Sciatic nerve (tissue), 2 donors: ENCODE measurements around the gene CRYBA2. TPM values are rescaled to one million over a fixed set of nuclear protein-coding genes. Genes with fewer than 3 reads are reported as not detected.

Experiments used
- ATAC-seq: fragments of 200-7000 bp; cut with Tn5 transposase; one replicate; pipeline ENCODE4 v1.9.1; 2020; ENCODE audit warnings: mild to moderate bottlenecking, moderate library complexity
- DNase-seq: peaks from one replicate; pipeline ENCODE4 v3.0.0-alpha.2; 2020; ENCODE audit warnings: low spot score
- intact Hi-C: fragments of 100-400 bp; cut with DNase I; formaldehyde crosslinking; loops from one replicate; pipeline ENCODE4 v1.14.2; 2022
- total RNA-seq: library from RNA; stranded (reverse); fragmentation: NEBNext Ultra II Directional; extraction: Animal tissue kit (Norgen Biotek cat#: 25700); gene quantifications from one replicate; pipeline ENCODE4 v1.2.1, GENCODE V29; 2021
- donor health status: DM: no; HTN: no; CAD: no.
- donor health status: DM: no; HTN: no; CAD: no.

Gene CRYBA2
- total RNA-seq, 1 donor from 2014 or later = not detected

DNA sequence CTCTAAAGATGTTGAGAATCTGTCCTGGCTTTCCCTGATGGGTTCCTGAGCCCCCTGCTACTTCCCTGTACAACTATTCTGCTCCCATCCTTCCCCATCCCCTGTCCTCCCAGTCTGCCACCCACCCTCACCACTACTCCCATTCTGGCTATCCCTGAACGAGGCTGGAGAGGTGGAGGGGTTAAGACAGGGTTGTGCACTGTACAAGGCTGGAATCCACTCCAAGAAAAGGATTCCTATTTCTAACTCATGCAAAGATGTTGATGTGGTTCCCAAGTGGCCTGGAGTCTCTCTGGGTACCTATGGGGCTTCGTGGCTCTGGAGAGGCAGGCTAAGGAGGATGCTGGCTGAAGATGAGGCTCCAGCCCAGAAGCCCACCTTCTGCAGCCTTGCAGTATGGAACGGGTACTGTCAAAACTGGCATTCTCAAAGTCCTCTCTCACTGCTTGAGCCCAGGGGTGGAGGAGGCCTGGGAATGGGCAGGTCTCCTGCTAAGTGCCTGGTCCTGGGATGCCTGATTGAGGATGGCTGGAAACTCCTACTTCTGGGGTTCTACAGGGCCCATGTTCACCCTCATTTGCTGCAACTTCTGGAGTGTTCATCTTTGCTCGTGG is 7.0 kb downstream of the CRYBA2 start:
- intact Hi-C loops = loop anchor here (10.0 kb wide), 1 partner anchor 129 kb away; no protein-coding TSS in a partner anchor
- DNase-seq = no peak
- no peak for ATAC-seq

DNA sequence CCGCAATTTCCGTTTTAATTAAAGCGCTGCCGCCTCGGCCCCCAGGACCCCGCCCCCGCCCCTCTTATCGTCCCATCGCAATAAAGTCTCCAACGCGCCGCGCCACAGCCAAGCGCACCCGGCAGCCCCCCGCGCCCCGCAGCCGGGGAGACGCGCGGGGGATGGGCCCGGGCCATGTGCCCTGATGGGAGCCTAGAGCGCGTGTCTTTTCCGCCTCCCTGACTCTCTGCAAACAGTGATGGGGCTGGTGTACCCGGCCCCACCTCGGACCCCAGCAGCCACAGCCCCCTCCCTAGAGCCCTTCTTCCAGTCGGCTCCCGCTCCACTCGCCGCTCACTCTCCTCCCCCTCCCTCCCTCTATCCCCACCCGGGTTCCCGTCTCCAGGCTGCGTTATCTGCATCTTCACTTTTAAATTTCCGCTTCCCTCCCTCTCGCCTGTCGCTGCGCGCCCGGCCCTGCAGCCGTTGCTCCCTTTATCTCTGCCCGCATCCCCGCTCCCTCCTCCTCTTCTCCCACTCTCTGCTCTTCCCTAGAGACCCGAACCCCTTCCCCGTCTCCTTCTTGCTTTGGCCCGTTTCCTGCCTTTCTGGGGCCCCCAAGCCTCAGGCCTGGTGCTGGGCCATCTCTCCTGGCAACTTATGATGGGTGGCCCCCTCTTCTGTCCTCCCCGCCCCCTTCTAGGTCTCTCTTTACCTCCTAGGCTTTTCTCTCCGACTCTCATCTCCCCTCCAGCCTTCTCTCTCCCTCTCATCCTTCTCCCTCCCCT is 7.7 kb downstream of the CRYBA2 start:
- ATAC-seq (no peak), DNase-seq (no peak)
- intact Hi-C loops = loop anchor here (10.0 kb wide), 1 partner anchor 129 kb away; no protein-coding TSS in a partner anchor

DNA sequence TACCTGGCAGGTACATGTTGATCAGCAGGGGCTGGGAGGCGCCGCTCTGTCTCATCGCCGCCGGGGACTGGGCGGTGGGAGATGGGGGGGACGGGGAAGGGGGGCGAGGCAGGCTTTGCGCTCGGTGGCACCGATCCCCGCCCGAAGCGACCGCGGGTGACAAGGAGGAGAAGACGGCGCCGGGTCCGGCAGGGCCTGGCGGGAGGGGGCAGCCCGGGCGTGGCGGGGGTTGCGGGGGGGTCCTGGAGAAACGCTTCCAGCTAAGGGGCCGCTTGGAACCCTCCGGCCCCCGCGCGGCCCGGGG is 8.2 kb downstream of the CRYBA2 start, which contains the start of gene FEV:
Gene FEV (minus strand): TSS at position 164 of the 304 bp plus-strand sequence. CDS start 109 bp downstream, at position 55.
- no peak for ATAC-seq
- DNase-seq = no peak
- intact Hi-C loops = loop anchor here (10.0 kb wide), 1 partner anchor 130 kb away; no protein-coding TSS in a partner anchor

GRCh38 chr2:218984239-218985020 is 8.8 kb downstream of the CRYBA2 start:
- ATAC-seq (no peak), DNase-seq (no peak)
- intact Hi-C loops = loop anchor here (10.0 kb wide), 1 partner anchor 130 kb away; no protein-coding TSS in a partner anchor

DNA sequence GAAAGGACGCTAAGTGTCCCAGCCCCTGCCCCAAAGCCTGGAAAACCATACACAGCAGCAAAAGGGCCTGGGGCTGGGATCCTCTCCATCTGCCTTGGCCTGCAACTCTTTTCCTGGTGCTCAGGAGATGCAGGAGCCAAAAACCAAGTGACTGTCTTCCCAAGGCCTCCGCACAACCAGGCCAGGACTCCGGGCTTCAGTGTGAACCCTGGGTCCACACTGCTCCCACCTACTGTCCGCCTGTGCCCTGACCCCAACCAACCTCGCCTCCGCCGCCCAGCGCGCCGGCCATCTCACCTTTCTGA is 9.3 kb downstream of the CRYBA2 start:
- ATAC-seq (no peak), DNase-seq (no peak)
- intact Hi-C loops = loop anchor here (10.0 kb wide), 1 partner anchor 131 kb away; no protein-coding TSS in a partner anchor

DNA sequence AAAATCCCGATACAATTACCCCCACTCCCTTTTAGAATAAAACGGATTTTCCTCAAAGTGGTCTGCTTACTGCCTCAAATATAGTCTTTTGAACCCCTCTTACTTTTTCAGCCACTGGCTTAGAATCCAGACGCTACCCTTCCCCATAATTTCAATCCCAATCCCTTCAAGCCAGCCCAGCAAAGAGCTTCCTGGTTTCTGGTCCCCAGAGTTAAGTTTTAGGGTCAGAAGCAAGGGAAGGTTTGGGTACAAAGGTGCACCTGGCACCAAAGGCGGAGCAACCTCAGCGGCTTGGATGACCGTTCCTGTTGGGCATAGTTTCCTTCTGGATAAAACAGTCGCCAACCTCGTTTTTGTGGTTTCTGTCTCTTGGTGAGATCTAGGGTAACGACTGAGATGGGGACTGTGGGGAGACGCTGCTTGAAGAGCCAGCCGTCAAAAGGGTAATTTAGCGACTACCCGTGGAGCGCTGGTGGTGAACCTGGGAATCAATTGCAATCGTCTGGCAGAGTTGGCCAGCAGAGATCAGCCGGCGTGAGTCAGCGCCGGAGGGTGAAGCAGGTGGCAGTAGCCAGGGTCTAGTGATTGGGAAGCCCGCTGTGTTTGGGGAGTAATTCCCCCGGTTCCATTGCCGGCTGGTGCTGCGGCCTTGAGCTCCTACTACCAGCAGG is 9.8 kb downstream of the CRYBA2 start:
- intact Hi-C loops = loop anchor here (10.0 kb wide), 1 partner anchor 131 kb away; no protein-coding TSS in a partner anchor
- ATAC-seq (no peak), DNase-seq (no peak)

DNA sequence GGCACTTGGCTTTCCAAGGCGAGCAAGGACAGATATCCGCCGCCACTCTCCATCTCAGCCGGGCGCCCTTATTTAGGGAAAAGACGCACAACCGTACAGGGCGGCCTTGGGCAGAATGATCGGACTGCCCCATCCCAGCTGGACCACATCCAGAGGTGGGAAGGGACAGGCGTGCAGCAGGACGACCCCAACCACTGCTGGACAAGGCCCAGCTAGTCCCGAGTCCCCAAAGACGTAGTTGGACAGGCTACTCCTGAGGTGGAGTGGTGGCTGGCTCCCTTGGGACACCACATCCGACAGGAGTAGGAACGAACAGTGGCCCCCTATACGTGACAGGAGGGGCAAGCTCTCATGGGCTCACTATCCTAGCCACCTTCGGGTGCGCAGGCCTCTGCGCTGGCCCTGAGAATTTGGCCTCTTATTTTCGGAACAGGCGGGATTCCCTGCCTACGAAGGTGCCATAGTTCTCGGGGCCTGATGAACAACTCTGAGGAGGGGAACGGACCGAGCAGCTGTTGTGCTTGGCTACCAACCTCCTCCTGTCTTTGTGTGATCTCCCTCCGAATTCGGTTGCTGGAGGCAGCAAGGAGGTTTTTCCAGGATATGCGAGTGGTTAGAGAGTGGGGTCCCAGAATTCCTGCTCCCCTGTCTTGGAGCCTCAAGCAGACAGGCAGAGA is 10.5 kb downstream of the CRYBA2 start:
- ATAC-seq (no peak), DNase-seq (no peak)
- intact Hi-C loops = loop anchor here (10.0 kb wide), 1 partner anchor 132 kb away; no protein-coding TSS in a partner anchor

GRCh38 chr2:218981881-218982585 is 11.2 kb downstream of the CRYBA2 start:
- ATAC-seq (no peak), DNase-seq (no peak)
- intact Hi-C loops = loop anchor here (10.0 kb wide), 1 partner anchor 133 kb away; no protein-coding TSS in a partner anchor

DNA sequence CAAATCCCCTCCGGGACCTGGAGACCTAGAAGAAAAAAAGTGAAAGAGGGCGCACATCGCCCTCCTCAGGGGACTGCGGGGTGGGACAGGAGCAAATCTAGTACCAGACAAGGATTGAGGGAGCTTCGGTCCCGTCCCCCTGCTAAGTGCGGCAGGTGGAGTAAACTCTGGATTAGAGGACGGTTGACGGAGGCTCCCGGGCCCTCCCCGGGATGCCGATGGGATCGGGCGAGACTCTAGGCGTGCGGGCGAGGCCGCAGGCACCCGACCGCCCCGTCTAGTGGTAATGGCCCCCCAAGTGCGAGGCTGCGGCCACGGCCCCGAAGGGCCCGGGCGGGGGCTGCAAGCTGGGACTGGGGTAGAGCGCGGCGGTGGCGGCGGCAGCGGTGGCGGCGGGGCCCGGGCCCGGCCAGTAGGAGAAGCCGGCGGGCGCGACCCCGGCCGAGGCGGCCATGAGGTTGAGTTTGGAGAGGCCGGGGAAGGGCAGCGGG is 11.8 kb downstream of the CRYBA2 start:
- ATAC-seq = no peak

GRCh38 chr2:218980735-218981389 is 12.4 kb downstream of the CRYBA2 start:
- DNase-seq = no peak
- no peak for ATAC-seq
- intact Hi-C loops = loop anchor here (10.0 kb wide), 1 partner anchor 134 kb away; no protein-coding TSS in a partner anchor

More for the DNA sequence above, 11.8 kb downstream of the CRYBA2 start:
- no peak for DNase-seq
- intact Hi-C loops = loop anchor here (10.0 kb wide), 1 partner anchor 133 kb away; no protein-coding TSS in a partner anchor

GRCh38 chr2:218979846-218980734 is 13.1 kb downstream of the CRYBA2 start:
- intact Hi-C loops = loop anchor here (10.0 kb wide), 1 partner anchor 135 kb away; no protein-coding TSS in a partner anchor

DNA sequence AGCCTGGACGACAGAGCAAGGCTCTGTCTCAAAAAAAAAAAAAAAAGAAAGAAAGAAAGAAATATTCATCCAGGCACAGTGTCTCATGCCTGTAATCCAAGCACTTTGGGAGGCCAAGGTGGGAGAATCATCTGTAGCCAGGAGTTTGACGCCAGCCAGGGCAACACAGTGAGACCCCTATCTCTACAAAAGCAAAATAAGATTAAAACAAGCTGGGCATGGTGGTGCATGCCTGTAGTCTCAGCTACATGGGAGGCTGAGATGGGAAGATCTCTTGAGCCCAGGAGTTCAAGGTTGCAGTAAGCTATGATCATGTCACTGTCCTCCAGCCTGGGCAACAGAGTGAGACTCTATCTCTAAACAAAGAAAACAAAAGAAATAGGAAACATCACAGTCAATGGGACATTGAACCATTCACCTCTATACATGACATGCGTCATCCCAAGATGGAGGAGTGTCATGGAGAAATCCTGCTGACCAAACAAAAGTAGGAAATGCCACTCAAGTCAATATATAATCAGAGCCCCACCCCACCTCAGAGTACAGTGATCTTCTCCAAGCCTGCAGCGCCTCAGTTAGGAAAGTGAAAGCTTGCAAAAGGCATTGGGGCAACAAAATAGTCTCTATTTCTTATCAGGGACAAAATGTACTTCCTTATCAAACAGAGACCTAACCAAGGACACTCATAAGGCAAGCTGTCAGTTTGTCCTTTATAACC is 18.0 kb downstream of the CRYBA2 start:
- no peak for DNase-seq
- intact Hi-C loops = no loop called here
- no peak for ATAC-seq

More at GRCh38 chr2:218979846-218980734, 13.1 kb downstream of the CRYBA2 start:
- DNase-seq (peak; percentile 90), ATAC-seq (peak; percentile 87)

DNA sequence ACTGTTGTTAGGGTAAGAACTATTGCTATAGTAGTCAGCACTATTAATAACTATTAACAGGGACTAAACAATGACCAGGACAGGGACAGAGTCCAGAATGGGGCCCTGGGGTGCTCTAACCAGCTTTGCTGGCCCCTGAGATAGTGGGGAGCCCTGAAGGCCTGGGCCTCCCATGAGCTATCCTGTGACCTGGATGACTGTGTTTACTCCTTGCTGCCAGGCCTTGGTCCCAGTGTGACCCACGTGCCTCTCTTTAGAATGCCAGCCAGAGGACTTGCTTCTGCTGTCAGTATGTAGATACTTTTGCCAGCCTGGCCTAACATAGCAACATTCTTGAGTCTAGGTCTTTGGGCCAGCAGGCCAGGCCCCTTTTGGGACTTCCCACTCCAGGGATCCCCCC is 22.3 kb downstream of the CRYBA2 start:
- ATAC-seq (no peak), DNase-seq (no peak)
- intact Hi-C loops = no loop called here

DNA sequence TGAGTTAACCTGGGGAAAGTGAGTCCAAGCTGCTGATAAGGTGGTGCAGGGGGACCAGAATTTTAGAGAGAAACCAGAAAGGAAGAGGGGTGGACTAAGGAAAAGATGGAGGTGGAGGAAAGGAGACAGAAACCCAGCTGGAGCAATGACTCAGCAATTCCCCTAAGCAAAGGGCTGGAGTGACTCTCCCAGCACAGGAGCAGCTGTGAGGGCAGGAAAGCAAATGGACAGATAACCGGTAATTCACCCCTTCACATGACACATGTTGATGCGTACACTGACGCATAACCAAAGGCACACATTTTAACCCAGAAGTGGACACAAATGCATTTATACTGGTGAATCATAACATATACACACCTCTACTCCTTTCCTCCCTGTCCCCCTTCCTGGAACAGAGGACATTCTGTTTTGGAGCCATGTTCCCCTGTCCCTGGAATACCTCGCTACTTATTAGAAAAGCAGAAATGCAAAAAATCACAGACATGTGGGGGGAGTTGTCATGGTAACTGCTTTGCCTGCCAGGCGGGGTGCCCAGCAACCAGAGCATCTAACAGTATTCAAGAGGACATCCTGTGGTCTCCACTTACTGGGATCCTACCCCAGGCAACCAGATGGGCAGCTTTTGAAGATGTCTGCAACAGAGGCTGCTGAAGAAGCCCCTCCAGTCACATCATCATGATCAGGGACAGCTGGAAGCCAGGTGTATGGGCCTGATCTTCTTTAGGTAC is 29.0 kb downstream of the CRYBA2 start:
- no peak for DNase-seq
- intact Hi-C loops = no loop called here
- ATAC-seq = no peak

DNA sequence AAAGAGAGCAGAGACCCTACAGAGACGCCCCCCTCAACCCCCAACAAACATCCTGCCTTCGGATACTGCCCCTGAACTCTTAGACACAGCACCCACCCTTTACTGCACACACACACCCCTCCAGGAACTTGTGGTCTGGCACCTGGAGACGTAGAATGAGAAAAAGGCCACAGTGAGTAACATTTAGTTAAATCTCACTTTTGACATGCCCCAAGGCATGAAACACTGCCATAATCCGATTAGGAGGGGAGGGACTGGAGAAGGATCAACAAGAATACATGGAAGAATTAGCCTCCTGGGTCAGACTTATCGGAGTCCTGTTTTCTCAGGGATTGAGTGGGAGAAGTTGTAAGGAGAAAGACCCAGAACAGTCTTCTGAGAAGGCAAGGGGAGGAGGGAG is 29.6 kb downstream of the CRYBA2 start:
- ATAC-seq (no peak), DNase-seq (no peak)
- intact Hi-C loops = no loop called here
